Body of pancreas (tissue), 4 donors: ENCODE results near the gene SLC5A2.

ENCODE experiments used
- CTCF ChIP-seq, 7 experiments: fragments of 450-650 bp in 4 of 7; fragments of 200-600 bp in 3 of 7; sonication (generic) in 3 of 7; IDR thresholded peaks; one replicate each; pipeline ENCODE4 v1.5.1; 2016 to 2019; ENCODE audit warnings: antibody characterized with exemption in 7 of 7
- POLR2A ChIP-seq, 3 donors: fragments of 450-650 bp; IDR thresholded peaks; one replicate each; pipeline ENCODE4 v1.6.1; 2016; ENCODE audit warnings: antibody characterized with exemption in 3 of 3, mild to moderate bottlenecking in 2 of 3

- no peak for TF ChIP-seq CTCF (IDR thresholded peaks at IDR 0.05)
- no peak for TF ChIP-seq POLR2A (IDR thresholded peaks at IDR 0.05)
Observed at GRCh38 chr16:31499928-31500327, 17.0 kb downstream of the SLC5A2 start.
